ENCODE data around the gene RLN1.
"Not testable (repeated sequence)": the region's sequence is repeated elsewhere in the genome, so short reads cannot be mapped to it uniquely, and the experiment has no call there.

Gene RLN1

GRCh38 chr9:5321058-5321457, 18.6 kb downstream of the RLN1 start:
- DNase-seq = no peak

GRCh38 chr9:5316406-5316805, 23.3 kb downstream of the RLN1 start:
- not testable (repeated sequence) for DNase-seq

- DNase-seq = no peak
These were observed 24.3 kb downstream of the RLN1 start for GRCh38 chr9:5315187-5315923.

GRCh38 chr9:5310851-5311250, 28.8 kb downstream of the RLN1 start:
- no peak for DNase-seq

GRCh38 chr9:5305741-5306140, 33.9 kb downstream of the RLN1 start:
- no peak for DNase-seq

GRCh38 chr9:5303840-5304795, 35.6 kb downstream of the RLN1 start, which contains the start of gene RLN2:
Gene RLN2 (minus strand): TSS chr9:5304716. CDS start chr9:5304580, 136 bp downstream.
- peak; percentile 14 for DNase-seq

- DNase-seq = no peak
These were observed 38.1 kb downstream of the RLN1 start for GRCh38 chr9:5301544-5301943.

GRCh38 chr9:5292141-5292540, 47.5 kb downstream of the RLN1 start:
- DNase-seq = no peak

GRCh38 chr9:5288591-5288990, 51.1 kb downstream of the RLN1 start:
- DNase-seq = no peak

GRCh38 chr9:5286262-5286661, 53.4 kb downstream of the RLN1 start:
- DNase-seq = no peak
